ENCODE measurements around the gene ZNF692.
"Not testable (repeated sequence)": the region's sequence is repeated elsewhere in the genome, so short reads cannot be mapped to it uniquely, and the experiment has no call there.

Gene ZNF692, protein sequence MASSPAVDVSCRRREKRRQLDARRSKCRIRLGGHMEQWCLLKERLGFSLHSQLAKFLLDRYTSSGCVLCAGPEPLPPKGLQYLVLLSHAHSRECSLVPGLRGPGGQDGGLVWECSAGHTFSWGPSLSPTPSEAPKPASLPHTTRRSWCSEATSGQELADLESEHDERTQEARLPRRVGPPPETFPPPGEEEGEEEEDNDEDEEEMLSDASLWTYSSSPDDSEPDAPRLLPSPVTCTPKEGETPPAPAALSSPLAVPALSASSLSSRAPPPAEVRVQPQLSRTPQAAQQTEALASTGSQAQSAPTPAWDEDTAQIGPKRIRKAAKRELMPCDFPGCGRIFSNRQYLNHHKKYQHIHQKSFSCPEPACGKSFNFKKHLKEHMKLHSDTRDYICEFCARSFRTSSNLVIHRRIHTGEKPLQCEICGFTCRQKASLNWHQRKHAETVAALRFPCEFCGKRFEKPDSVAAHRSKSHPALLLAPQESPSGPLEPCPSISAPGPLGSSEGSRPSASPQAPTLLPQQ
- total RNA-seq = 1.4 to 19.3 (median 8.6) reads per million in 18 experiments

DNA sequence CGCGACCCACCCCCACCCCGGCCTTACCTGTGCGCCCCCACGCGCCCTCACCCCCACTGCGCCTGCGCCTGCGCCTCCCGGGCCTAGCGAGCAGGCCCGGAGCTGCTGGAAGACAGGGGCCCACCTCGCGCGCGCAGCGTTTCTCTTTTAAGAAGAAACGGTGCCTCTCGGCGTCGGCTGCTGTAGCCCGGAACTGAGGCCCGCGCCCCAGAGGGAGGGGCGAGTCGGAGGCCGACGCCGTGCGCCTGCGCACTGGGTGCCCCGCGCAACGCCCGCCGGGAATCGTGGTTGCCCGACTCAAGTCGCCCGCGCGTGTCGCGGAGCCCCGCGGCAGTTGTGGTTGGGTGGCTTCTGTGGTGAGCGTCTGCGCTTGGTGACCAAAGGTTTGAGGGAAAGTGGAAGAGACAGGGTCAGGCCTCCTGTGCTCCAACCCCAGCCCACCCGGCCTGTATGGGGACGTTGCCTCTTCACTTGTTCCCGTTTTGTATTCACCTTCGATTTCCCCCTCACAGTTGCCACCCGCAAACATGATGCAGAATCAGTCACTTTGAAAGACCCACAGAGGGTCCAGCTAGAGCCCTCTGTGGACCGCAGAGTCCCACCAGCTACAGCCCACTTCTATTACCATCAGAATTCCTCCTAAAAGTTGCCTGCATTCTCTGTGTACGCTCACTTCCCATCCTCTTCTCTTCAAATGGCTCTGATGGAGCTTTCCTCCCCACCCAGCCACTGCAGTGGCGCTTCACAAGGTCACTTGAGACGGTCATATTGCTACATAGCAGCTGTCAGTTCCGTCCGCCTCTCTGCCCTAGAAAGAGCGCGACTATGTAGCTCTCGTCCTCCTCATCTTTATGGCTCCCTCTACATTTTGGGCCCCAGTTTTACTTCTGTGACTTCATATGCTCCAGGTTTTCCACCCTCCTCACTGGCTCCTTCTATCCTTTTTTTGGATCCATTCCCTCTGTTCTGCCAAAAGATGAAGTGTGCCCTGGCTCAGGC lies at the start of gene ZNF692:
Gene ZNF692, minus strand, starts transcription at position 195 of the 999 bp plus-strand sequence. CDS start 776 bp downstream, outside the sequence.
- peak; percentile 98 for DNase-seq

DNA sequence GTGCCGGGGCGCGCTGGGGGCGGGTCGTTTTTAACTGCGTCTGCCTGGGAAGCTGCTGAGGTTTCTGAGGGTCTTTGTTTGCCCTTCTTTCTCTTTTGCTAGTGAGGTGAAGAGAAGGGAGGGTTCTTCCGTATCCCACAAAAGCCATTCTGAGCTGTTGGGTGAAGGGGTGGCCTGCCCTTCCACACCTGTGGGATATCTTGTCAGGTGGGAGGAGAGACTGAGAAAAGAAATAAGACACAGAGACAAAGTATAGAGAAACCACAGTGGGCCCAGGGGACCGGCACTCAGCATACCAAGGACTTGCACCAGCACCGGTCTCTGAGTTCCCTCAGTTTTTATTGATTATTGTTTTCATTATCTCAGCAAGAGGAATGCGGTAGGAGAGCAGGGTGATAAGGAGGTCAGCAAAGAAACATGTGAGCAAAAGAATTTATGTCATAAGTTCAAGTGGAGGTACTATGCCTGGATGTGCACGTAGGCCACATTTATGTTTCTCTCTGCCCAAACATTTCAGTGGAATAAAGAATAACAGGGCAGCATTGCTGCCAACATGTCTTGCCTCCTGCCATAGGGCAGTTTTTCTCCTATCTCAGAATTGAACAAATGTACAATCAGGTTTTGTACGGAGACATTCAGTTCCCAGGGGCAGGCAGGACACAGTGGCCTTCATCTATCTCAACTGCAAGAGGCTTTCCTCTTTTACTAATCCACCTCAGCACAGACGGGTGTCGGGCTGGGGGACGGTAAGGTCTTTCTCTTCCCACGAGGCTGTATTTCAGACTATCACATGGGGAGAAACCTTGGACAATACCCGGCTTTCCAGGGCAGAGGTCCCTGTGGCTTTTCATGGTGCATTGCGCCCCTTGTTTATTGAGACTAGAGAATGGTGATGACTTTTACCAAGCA lies 48.1 kb upstream of the ZNF692 start:
- DNase-seq = no peak

DNA sequence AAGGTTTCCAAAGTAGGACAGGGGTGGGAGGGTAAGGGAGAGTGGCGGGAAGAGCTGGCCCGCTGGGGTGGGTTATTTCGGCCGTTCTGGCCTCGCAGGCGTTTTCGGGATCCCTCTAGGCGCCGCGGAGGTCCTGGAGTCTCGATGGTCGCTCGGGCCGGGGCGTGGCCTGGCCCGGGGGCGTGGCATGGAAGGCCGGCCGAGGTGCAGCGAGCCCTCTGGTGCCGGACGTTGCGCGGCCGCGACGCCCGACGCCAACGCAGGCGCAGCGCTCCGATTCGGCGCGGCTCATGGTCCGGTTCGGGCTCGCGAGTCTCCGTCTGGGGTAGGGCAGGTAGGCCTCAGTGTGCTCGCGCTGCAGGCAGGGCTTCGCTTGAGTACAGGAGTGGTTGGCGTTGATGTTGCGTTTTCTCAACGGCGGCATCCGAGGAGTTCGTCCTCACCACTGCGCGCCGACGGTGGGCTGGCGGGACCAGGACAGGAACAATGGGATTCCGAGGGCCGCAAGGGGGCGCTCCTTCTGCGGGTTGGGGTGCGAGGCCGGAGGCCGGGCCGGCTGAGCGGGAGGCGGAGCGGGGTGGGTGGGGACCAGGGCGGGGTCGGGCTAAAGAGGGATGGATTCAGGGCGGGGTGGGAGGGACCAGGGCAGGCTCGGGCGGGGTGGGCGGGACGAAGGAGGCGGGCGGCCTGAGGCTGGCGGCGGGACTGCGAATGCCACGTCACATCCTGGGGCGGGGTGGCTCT lies 47.3 kb upstream of the ZNF692 start, which contains the start of gene PGBD2:
Gene PGBD2, plus strand, starts transcription at position 227 of the 744 bp plus-strand sequence. CDS start 7,628 bp downstream, outside the sequence.
- DNase-seq = peak; percentile 94 to 95

DNA sequence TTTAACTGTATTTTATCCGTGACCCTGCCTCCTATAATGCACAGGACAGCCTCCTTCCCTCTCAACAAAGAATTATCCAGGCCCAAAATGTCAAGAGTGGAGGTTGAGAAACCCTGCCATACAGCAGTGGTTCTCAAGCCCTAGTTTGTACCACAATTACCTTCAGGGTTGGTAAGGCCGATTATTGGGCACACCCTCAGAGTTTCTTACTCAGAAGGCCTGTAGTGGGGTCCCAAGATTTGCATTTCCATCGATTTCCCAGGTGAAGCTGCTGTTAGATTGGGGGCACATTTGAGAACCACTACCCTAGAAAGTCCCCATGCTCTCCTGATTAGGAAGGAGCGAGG lies 46.8 kb upstream of the ZNF692 start:
- no peak for DNase-seq

DNA sequence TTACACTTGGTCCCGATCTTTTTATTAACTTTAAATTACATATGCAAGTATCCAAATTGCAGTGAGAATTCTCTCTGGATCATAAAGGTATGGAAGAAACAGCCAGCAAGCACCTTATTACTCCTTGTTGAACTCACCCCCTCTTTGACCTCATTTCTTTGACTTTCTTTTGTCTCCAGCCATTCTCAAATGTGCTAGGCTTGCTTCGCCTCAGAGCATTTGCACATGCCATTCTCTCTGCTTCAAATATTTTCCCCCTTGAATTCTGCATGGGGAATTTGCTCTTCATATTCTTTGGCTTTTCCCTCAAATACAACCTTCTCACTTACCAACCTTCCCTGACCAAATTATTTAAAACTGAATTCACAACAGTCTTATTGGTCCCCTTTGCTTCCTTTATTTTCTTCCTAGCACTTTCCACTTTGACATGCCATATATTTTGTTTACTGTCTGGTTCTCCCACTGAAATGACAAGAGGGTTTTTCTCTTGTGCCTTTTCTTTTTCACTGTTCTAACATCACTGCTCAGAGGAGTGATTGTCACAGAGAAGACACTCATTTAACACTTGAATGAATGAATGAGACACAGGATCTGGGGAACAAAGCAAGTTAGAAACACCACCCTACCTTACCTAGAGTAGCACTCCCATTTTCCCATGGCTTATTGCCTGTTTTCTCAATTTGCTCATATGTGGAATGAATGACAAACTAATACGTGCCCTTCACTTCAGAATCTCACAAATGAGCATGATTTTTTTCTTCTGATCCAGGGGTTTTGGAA lies 45.7 kb upstream of the ZNF692 start:
- DNase-seq = no peak

DNA sequence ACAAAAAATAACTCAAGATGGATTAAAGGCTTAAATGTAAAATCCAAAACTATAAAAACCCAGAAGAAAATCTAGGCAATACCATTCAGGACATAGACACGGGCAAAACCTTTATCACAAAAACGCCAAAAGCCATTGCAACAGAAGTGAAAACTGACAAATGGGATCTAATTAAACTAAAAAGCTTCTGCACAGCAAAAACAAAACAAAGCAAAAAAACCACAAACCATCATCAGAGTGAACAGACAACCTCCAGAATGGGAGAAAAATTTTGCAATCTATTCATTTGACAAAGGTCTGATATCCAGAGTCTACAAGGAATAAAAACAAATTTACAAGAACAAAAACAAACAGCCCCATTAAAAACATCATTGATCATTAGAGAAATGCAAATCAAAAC lies 42.7 kb upstream of the ZNF692 start:
- DNase-seq = no peak

DNA sequence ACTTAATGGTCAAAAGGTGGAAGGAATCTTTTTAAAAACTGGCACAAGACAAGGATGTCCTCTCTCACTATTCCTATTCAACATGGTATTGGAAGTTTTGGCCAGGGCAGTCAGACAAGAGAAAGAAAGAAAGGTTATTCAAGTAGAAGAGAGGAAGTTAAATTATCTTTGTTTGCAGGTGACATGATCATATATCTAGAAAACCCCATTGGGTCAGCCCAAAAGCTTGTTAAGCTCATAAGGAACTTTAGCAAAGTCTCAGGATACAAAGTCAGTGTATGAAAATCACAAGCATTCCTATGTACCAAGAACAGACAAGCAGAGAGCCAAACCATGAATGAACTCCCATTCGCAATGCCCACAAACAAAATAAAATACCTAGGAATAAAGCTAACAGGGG lies 41.8 kb upstream of the ZNF692 start:
- DNase-seq = no peak

DNA sequence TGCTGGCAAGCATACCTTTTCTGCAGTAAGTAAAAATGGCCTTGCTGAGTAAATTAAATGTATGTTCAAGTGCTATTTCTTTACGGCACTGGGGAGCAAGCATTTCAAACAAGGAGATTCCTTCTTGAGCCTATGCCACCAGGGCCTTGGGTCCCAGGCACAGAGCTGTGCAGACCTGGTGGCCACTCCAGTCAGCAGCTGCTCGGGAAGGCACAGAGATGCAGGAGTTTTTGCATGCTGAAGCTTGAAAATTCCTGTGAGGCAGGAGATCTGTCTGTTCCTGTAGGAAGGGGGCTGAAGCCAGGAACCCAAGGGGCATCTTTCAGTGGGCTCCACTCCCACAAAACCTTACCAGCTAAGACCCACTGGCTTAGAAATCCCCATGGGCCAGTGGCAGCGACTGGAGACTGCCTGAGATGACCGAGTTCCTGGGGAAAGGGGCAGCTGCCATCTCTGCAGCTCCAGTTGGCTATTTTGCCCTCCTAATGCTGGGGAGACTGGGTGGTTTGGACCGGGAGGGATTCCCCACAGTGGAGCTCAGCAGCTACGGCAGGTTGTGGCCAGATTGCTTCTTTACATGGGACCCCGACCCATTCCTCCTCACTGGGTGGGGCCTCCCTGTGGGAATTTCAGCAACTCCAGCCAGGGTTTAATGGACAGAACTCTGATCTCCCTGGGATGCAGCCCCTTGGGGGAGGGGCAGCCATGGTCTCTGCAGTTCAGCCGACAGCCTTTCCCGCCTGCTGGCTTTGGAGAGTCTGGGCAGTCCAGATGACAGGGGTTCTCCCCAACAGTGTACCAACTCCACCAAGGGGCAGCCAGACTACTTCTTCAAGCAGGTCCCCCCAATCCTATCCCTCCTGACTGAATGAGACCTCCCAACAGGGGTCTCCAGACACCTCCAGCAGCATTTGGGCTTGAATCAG lies 38.8 kb upstream of the ZNF692 start:
- no peak for DNase-seq

DNA sequence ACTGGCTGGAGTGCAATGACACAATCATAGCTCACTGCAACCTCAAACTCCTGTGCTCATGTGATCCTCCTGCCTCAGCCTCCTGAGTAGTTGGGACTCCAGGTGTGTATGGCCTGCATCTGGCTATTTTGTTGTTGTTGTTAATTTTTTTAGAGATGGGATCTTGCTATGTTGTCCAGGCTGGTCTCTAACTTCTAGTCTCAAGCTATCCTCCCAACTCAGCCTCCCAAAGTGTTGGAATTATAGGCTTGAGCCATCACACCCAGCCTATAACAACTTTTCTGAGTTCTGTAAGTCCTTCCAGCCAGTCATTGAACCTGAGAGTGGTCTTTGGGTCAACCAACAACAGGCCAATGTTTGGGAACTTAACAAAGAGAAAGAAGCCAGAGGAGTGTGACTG lies 36.0 kb upstream of the ZNF692 start:
- no peak for DNase-seq

DNA sequence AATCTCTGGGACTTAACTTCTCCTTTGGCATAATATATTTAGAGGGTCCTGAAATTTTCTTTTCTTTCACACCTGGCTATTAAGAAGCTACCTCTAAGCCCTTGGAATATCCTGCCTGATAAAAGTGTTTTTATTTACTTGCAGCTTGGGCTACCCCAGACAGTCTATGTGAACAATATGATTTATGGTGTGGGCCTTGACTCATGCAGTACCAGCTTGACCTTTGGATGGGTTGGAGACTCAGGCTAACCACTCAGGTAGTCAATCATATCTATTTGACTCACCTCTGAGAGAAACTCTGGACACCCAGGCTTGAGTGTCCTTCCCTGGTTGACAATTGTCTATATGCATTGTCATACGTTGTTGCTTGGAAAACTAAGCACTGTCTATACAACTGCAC lies 33.7 kb upstream of the ZNF692 start:
- DNase-seq = no peak

DNA sequence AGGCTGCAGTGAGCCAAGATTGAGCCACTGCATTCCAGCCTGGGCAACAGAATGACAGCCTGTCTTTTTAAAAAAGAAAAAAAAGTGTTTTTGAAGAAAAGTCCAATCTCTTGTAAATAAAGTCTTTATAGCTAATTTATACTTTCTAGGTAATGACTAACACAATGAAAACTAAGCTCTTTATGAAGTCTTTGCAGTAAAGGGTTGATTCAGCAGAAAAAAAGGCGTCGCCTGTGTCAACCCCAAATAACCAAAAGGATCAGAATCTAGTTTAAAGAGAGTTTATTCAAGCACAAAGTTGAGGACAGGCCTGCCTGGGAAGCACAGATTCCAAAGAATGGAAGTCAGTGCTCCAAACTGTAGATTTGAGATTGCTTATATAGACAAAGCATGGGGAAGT lies 32.9 kb upstream of the ZNF692 start:
- DNase-seq = no peak

DNA sequence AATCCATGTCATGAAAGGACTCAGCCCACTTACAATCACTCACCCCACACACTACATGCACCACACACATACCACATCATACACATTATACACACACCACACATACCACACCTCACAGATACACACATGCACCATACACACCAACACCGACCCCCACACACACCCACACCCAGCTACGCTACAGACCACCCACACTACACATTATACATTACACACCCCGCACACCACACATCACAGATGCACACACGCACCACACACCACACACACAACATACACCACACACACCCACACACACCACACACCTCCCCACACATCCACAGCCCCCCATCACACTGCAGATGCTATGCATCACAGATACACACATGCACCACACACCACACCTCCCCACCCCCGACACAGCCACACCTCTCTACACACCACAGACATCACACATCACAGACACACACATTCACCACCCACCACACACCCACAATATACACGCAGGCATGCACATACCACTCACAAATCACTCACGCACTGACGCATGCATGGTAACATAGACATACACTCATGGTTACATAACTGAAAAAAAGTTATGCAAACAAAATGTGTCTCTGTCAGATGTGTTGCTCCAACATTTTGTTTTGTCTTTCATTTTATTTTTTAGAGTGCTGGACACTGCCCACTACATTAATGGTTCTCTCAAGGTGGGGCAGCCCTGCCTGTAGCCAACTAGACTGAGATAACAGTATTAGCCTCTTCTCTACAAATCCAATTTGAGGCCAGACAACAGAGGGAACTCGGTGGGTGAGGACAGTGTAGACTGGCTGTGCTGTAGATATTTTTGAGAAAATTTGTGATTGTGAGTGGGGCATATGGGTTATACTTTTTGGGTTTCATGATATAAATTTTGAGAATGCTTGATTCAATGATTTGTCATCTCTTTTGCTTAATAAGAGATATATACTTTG lies 31.9 kb upstream of the ZNF692 start:
- no peak for DNase-seq

DNA sequence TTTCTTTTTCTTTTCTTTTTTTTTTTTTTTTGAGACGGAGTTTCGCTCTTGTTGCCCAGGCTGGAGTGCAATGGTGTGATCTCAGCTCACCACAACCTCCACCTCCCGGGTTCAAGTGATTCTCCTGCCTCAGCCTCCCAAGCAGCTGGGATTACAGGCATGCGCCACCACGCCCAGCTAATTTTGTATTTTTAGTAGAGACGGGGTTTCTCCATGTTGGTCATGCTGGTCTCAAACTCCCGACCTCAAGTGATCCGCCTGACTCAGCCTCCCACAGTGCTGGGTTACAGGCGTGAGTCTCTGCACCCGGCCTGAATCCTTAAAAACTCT lies 31.0 kb upstream of the ZNF692 start:
- not testable (repeated sequence) for DNase-seq

DNA sequence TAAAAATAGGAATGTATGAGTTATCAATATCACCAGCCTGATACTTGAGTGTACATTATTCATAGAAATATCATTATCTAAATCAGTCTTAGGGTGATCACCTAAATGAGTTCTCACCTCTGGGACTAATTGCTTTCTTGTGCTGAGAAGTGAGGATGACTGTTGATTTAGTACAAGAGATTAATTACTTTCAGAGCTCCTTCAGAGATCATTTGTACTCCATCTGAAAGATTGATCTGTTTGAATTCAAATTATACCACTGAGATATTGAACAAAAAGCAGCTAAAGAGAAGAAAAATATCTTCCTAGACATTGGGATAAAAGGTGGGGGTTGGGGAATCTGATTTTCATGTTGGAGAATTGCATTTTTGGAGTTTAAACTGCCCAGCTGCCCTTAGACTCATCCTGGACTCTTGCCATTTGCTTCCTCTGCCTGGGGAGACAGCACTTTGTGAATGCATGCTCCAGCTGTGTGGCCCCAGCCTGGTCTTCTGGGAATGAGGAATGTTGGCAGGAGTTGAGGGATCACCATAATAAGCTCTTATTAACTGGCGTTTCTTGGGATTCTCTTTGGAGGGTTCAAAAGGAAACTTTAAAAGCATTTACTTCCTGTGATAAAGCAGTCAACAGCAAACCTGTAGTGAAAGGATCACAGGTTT lies 27.5 kb upstream of the ZNF692 start:
- DNase-seq = no peak

DNA sequence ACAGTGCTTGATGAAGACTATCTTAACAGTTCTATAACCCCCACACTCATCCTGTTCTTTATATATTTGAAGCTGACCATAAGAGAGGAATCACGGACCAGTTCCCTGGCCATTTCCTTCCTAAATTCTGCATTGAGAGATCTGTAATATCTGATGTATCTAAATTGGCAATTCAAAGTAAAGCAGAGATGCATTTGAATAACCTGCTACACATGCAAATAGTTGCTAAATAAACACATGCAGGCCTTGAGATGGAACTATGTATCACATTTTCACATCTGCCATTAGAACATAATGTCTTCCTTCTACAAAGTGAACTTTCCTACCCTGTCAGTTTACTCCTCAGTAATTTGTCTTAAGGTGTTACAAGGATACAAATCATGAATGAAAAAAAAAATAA lies 26.8 kb upstream of the ZNF692 start:
- no peak for DNase-seq

DNA sequence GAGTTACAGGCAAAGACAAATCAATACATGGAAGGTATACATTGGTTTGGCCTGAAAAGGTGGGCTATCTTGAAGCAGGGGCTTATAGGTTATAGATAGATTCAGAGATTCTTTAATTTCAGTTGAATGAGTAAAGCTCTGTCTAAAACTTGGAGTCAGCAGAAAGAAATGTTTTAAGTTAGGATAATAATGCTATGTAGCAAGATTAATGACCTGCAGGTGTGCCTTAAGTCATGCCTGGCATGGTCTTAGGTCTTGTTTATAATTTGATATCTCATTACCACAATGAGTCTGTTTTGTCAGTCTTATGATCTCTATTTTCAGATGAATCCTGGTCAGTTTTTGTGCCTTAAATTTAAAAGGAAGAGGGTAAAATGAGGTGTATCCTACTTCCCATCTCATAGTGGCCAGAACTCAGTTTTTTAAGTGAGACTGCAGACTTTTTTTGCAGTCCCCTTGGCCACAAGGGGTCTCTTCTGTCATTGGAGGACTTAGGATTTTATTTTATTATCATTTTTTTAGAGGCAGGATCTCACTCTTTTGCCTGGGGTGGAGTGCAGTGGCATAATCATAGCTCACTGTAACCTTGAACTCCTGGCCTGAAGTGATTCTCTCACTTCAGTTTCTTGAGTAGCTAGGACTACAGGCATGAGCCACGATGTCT lies 25.9 kb upstream of the ZNF692 start:
- DNase-seq = no peak

DNA sequence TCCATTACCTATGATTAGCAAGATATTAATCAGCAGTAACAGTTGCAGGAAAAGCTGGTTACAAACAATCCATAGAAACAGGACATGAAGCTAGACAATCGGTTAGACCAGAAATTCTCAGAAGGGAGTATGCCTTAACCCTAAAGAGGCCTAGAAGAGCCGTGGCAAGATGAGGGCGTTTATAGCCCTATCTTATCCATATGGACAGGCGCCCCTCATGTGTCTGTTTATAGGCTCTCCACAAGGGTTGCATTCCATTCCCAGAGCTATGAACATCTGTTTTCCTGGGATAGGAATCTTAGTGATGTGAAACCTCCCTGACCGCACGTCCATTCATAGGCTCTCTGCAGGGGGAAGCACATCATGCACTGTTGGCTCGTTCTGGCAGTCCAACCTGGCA lies 23.5 kb upstream of the ZNF692 start:
- DNase-seq = not testable (repeated sequence)
